Thoracic aorta (tissue), 2 donors: ENCODE data around the gene VKORC1. TPM values are rescaled to one million over a fixed set of nuclear protein-coding genes. Genes with fewer than 3 reads are reported as not detected.

Source experiments
- ATAC-seq: fragments of 150-250 bp; one replicate; pipeline ENCODE4 v1.8.0; 2017; ENCODE audit warnings: low read depth; ENCODE audit not compliant: insufficient number of reproducible peaks, low FRiP score
- DNase-seq: peaks from one replicate; pipeline ENCODE4 v3.0.0-alpha.2; 2020; ENCODE audit warnings: low spot score
- H3K27ac ChIP-seq, 2 donors: fragments of 200-600 bp; sonication (generic); 1 replicate in 1 of 2; 2 replicates in 1 of 2; pipeline ENCODE4 v1.5.1; 2016; ENCODE audit warnings: mild to moderate bottlenecking in 2 of 2, moderate library complexity in 2 of 2
- H3K27me3 ChIP-seq: fragments of 200-600 bp; sonication (generic); replicated peaks from 2 replicates; pipeline ENCODE4 v1.6.0; 2016; ENCODE audit warnings: mild to moderate bottlenecking; ENCODE audit not compliant: insufficient read depth
- H3K36me3 ChIP-seq: fragments of 200-600 bp; sonication (generic); one replicate; pipeline ENCODE4 v1.5.1; 2016
- H3K4me1 ChIP-seq, 2 donors: fragments of 200-600 bp; sonication (generic); 1 replicate in 1 of 2; 2 replicates in 1 of 2; pipeline versions ENCODE4 v1.5.1 to v1.6.0; 2016; ENCODE audit warnings: low read depth in 2 of 2, mild to moderate bottlenecking in 1 of 2; ENCODE audit not compliant: control insufficient read depth in 1 of 2
- H3K4me3 ChIP-seq: fragments of 200-600 bp; sonication (generic); 2 replicates; pipeline ENCODE4 v1.5.1; 2016; ENCODE audit warnings: mild to moderate bottlenecking
- H3K9me3 ChIP-seq: fragments of 200-600 bp; sonication (generic); 2 replicates; pipeline ENCODE4 v1.5.1; 2016
- CTCF ChIP-seq: fragments of 200-600 bp; sonication (generic); IDR thresholded peaks from one replicate; pipeline ENCODE4 v1.5.1; 2019; ENCODE audit warnings: antibody characterized with exemption
- total RNA-seq, 2 donors: library from RNA; depleted of rRNA; stranded (reverse); fragments of >200 nt; gene quantifications; one replicate each; pipeline versions ENCODE4 v1.1.0 to v1.2.3, GENCODE V29; 2016

VKORC1 gene
- total RNA-seq, 2 donors from 2014 or later: 88.7 to 187 TPM

- ATAC-seq: no peak
- TF ChIP-seq CTCF: no peak
- no peak overlapping the region for H3K4me3 ChIP-seq
- H3K27ac ChIP-seq: no peak overlapping the region
- no peaks in the 10 kb centered on the region for H3K9me3 ChIP-seq
- no peaks in the 10 kb centered on the region for H3K4me1 ChIP-seq
- H3K27me3 ChIP-seq: no peaks in the 10 kb centered on the region
- DNase-seq: no peak
- H3K36me3 ChIP-seq: peaks cover 28% of the 10 kb centered on the region
Measured at GRCh38 chr16:31043352-31043751, 51.2 kb downstream of the VKORC1 start.

DNA sequence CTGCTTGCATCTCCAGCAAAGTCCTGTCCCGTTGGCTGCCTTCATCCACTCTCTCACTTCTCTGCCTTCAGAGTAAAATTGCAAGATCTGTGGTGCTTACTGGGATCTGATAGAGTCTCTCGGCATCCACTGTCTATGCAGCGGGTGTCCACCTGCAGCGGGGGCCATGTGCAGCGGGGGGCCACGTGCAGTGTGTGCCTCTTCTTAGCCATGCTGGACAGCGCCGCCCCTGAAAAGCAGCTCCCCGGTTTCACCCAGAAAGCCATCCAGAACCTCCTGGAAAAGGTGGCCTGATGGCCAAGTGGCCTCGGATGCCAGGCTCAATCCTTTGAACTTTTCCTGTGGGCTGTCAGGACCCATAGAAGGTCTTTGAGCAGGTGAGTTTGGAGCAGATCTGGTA is 51.7 kb downstream of the VKORC1 start:
- Histone ChIP-seq H3K36me3 (peaks cover 33% of the 10 kb centered on the region), H3K9me3 (no peaks in the 10 kb centered on the region), H3K4me3 (no peak overlapping the region), H3K27ac (no peak overlapping the region), H3K27me3 (no peaks in the 10 kb centered on the region), H3K4me1 (no peaks in the 10 kb centered on the region)
- ATAC-seq (no peak), DNase-seq (no peak)
- no peak for TF ChIP-seq CTCF

Other genes starting within 250 kb of the VKORC1 start
- 10 to 100 TPM; 35.6 to 55.2 TPM for gene BCL7C, start 200.7 kb downstream of the VKORC1 start, total RNA-seq
- 1 to 10 TPM; 3.8 TPM for gene CTF1, start 198.2 kb downstream of the VKORC1 start, total RNA-seq
- 10 to 100 TPM; 14.5 to 18.7 TPM for gene FBXL19, start 171.2 kb downstream of the VKORC1 start, total RNA-seq
- gene ORAI3, start 145.7 kb downstream of the VKORC1 start, total RNA-seq: 10 to 100 TPM; 19.0 to 35.7 TPM
- 10 to 100 TPM in 1 of 2 donors, 1 to 10 TPM in 1; 7.4 to 14.6 TPM for gene SETD1A, start 137.0 kb downstream of the VKORC1 start, total RNA-seq
- 10 to 100 TPM; 16.4 to 26.8 TPM for gene HSD3B7, start 109.6 kb downstream of the VKORC1 start, total RNA-seq
- 1 to 10 TPM in 1 of 2 donors, under 1 TPM in 1; 0.68 to 1.6 TPM for gene STX1B, start 84.2 kb downstream of the VKORC1 start, total RNA-seq
- gene STX4, start 61.2 kb downstream of the VKORC1 start, total RNA-seq: 10 to 100 TPM; 39.3 to 50.5 TPM
- gene ZNF668, start 20.6 kb downstream of the VKORC1 start, total RNA-seq: 10 to 100 TPM; 10.3 to 14.5 TPM
- gene ZNF646, start 20.4 kb downstream of the VKORC1 start, total RNA-seq: 10 to 100 TPM; 10.2 to 17.9 TPM
- 10 to 100 TPM; 10.6 to 13.7 TPM for gene PRSS53, start 5.9 kb downstream of the VKORC1 start, total RNA-seq
- 10 to 100 TPM; 35.1 to 58.5 TPM for gene BCKDK, start 13.6 kb upstream of the VKORC1 start, total RNA-seq
- gene KAT8, start 22.9 kb upstream of the VKORC1 start, total RNA-seq: 10 to 100 TPM; 62.5 to 75.7 TPM
- not detected for gene PRSS8, start 40.9 kb upstream of the VKORC1 start, total RNA-seq
- gene PRSS36, start 55.3 kb upstream of the VKORC1 start, total RNA-seq: 10 to 100 TPM in 1 of 2 donors, 1 to 10 TPM in 1; 1.3 to 14.8 TPM
- 100 to 1,000 TPM in 1 of 2 donors, 10 to 100 TPM in 1; 63.9 to 141 TPM for gene FUS, start 85.3 kb upstream of the VKORC1 start, total RNA-seq
- 10 to 100 TPM; 19.2 to 23.0 TPM for gene PYCARD, start 108.0 kb upstream of the VKORC1 start, total RNA-seq
- under 1 TPM in 1 of 2 donors, not detected in 1; 0.07 TPM for gene TRIM72, start 119.3 kb upstream of the VKORC1 start, total RNA-seq
- gene PYDC1, start 122.3 kb upstream of the VKORC1 start, total RNA-seq: not detected
- gene ITGAM, start 165.2 kb upstream of the VKORC1 start, total RNA-seq: 10 to 100 TPM; 31.2 to 31.5 TPM